ENCODE results near the gene MAPKAP1. TPM values are rescaled to one million over a fixed set of nuclear protein-coding genes. Genes with fewer than 3 reads are reported as not detected.

The MAPKAP1 gene
- total and polyA plus RNA-seq, 2 experiments from 2014 or later = 66.7 to 85.6 TPM

GRCh38 chr9:125540497-125540896 is 166.5 kb downstream of the MAPKAP1 start:
- Histone ChIP-seq H3K36me3 (no peaks in the 10 kb centered on the region), H3K4me1 (ENCODE audit: low read depth) (peaks cover 38% of the 10 kb centered on the region), H3K9me3 (ENCODE audit: low read depth) (no peaks in the 10 kb centered on the region), H3K27ac (peak overlapping the region; percentile 6), H3K4me3 (no peak overlapping the region), H3K27me3 (no peaks in the 10 kb centered on the region)
- no peak for TF ChIP-seq CTCF (IDR thresholded peaks at IDR 0.05; ENCODE audit: low read depth, low read length)
- no peak for DNase-seq (ENCODE audit: low read depth in 1 of 2, low spot score in 1 of 2)

- no peaks in the 10 kb centered on the region for H3K9me3 ChIP-seq (ENCODE audit: low read depth)
- H3K4me1 ChIP-seq (ENCODE audit: low read depth) = peaks cover 52% of the 10 kb centered on the region
- H3K36me3 ChIP-seq = no peaks in the 10 kb centered on the region
- TF ChIP-seq CTCF (IDR thresholded peaks at IDR 0.05; ENCODE audit: low read depth, low read length) = no peak
- no peaks in the 10 kb centered on the region for H3K27me3 ChIP-seq
- DNase-seq (ENCODE audit: low read depth in 1 of 2, low spot score in 1 of 2) = peak in 1 of 2 donors; percentile 90
- no peak overlapping the region for H3K4me3 ChIP-seq
- H3K27ac ChIP-seq = no peak overlapping the region
Observed at GRCh38 chr9:125538092-125538473, 168.9 kb downstream of the MAPKAP1 start.

- Histone ChIP-seq H3K4me1 (ENCODE audit: low read depth) (peaks cover 52% of the 10 kb centered on the region), H3K4me3 (no peak overlapping the region), H3K27ac (no peak overlapping the region), H3K27me3 (no peaks in the 10 kb centered on the region), H3K9me3 (ENCODE audit: low read depth) (no peaks in the 10 kb centered on the region), H3K36me3 (no peaks in the 10 kb centered on the region)
- TF ChIP-seq CTCF (IDR thresholded peaks at IDR 0.05; ENCODE audit: low read depth, low read length) = no peak
- no peak for DNase-seq (ENCODE audit: low read depth in 1 of 2, low spot score in 1 of 2)
Observed at GRCh38 chr9:125537442-125538091, 169.4 kb downstream of the MAPKAP1 start.

GRCh38 chr9:125536776-125537175 is 170.2 kb downstream of the MAPKAP1 start:
- H3K4me1 ChIP-seq (ENCODE audit: low read depth) = peaks cover 49% of the 10 kb centered on the region
- H3K9me3 ChIP-seq (ENCODE audit: low read depth) = no peaks in the 10 kb centered on the region
- H3K4me3 ChIP-seq = no peak overlapping the region
- no peaks in the 10 kb centered on the region for H3K27me3 ChIP-seq
- TF ChIP-seq CTCF (IDR thresholded peaks at IDR 0.05; ENCODE audit: low read depth, low read length) = no peak
- H3K27ac ChIP-seq = no peak overlapping the region
- DNase-seq (ENCODE audit: low read depth in 1 of 2, low spot score in 1 of 2) = peak in 1 of 2 donors; percentile 36
- H3K36me3 ChIP-seq = no peaks in the 10 kb centered on the region

GRCh38 chr9:125536167-125536772 is 170.7 kb downstream of the MAPKAP1 start:
- Histone ChIP-seq H3K27me3 (no peaks in the 10 kb centered on the region), H3K27ac (peak overlapping the region; percentile 93), H3K9me3 (ENCODE audit: low read depth) (no peaks in the 10 kb centered on the region), H3K36me3 (no peaks in the 10 kb centered on the region), H3K4me3 (no peak overlapping the region), H3K4me1 (ENCODE audit: low read depth) (peaks cover 49% of the 10 kb centered on the region)
- TF ChIP-seq CTCF (IDR thresholded peaks at IDR 0.05; ENCODE audit: low read depth, low read length) = no peak
- DNase-seq (ENCODE audit: low read depth in 1 of 2, low spot score in 1 of 2) = no peak

Data from cardiac muscle cell (in vitro differentiated cells and primary cell).